Esophagus (tissue), 2 donors: ENCODE data around the gene ARPC4. TPM values are rescaled to one million over a fixed set of nuclear protein-coding genes. Genes with fewer than 3 reads are reported as not detected.

Source experiments
- H3K27ac ChIP-seq, 2 donors: one replicate each; pipeline ENCODE4 v1.5.1; 2013; ENCODE audit warnings: low read depth in 2 of 2, mild to moderate bottlenecking in 2 of 2, inconsistent platforms in 1 of 2, low read length in 1 of 2, moderate library complexity in 1 of 2
- H3K27me3 ChIP-seq, 2 donors: one replicate each; pipeline ENCODE4 v1.6.1; 2013; ENCODE audit warnings: low read length in 2 of 2, control low read depth in 1 of 2, mild to moderate bottlenecking in 1 of 2; ENCODE audit not compliant: insufficient read depth in 2 of 2, control insufficient read depth in 1 of 2
- H3K36me3 ChIP-seq, 2 donors: one replicate each; pipeline ENCODE4 v1.6.1; 2013; ENCODE audit warnings: low read length in 1 of 2; ENCODE audit not compliant: control insufficient read depth in 2 of 2, insufficient read depth in 2 of 2
- H3K4me1 ChIP-seq, 2 donors: one replicate each; pipeline ENCODE4 v1.6.1; 2013; ENCODE audit warnings: low read length in 1 of 2; ENCODE audit not compliant: control insufficient read depth in 2 of 2, insufficient read depth in 2 of 2
- H3K4me3 ChIP-seq, 2 donors: one replicate each; pipeline ENCODE4 v1.5.1; 2013; ENCODE audit warnings: low read length in 2 of 2, mild to moderate bottlenecking in 2 of 2, low read depth in 1 of 2, moderate library complexity in 1 of 2
- H3K9me3 ChIP-seq, 2 donors: one replicate each; pipeline ENCODE4 v1.6.1; 2013; ENCODE audit warnings: mild to moderate bottlenecking in 2 of 2, low read depth in 1 of 2, low read length in 1 of 2, moderate library complexity in 1 of 2; ENCODE audit not compliant: control insufficient read depth in 2 of 2, insufficient read depth in 1 of 2
- WGBS, 2 donors: extraction: QIAGEN DNeasy Blood & Tissue Kit; methylation state at CpG; one replicate each; pipeline ENCODE4 v1.1.7; 2013; 5-methylcytosine and 5-hydroxymethylcytosine counted together
- polyA plus RNA-seq, 2 donors: library from polyadenylated mRNA; stranded (reverse); fragments of 200-250 nt; gene quantifications; one replicate each; pipeline ENCODE4 v1.2.3, GENCODE V29; 2013
- donor health status: healthy with polysubstance abuse.
- donor health status: Bipolar disorder and iron deficiency.

ARPC4 gene
- polyA plus RNA-seq, 2 donors: 52.8 to 114 TPM

DNA sequence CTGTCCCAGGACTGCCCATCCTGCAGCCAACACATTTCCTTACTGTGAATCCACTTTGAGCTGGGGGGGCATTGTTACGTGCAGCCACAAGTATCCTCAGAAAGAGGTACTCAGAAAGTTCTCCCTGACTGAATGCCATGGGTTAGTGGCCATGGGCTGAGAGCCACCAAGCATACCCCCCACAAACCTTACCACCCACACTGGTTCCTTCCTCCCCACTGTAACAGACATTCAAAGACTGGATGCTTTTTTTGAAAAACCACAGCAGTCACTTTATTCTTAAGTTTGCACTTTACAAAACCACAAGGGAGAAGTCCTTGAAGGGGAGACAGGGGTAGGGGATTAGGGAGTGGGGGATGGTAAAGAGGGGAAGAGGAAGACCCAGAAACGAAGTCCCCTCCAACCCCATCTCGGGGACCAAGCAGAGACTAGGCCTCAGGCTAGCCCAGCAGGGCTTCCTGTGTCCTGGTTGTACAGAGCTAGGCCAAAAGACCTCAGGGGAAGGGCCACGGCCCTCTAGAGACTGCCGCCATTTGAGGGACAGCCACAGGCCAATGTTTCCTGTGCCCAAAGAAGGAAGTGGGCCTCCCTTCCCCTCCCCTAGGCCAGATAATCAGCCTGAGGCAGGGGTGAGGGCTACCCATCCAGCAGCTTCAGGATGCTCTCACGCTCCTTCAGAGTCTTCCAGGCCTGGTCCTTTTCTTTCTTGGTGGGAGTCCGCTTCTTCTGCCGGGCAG, 13.0 kb upstream of the ARPC4 start:
- Histone ChIP-seq H3K27me3 (no peaks in the 10 kb centered on the region), H3K4me1 (no peaks in the 10 kb centered on the region), H3K4me3 (no peak overlapping the region), H3K36me3 (peaks cover 0 to 11% of the 10 kb centered on the region in 2 donors), H3K27ac (peak overlapping the region in 1 of 2 donors; percentile 42), H3K9me3 (no peaks in the 10 kb centered on the region)
- WGBS, 2 donors: 68 to 74% methylated on average over 8 of the region's 8 CpGs

DNA sequence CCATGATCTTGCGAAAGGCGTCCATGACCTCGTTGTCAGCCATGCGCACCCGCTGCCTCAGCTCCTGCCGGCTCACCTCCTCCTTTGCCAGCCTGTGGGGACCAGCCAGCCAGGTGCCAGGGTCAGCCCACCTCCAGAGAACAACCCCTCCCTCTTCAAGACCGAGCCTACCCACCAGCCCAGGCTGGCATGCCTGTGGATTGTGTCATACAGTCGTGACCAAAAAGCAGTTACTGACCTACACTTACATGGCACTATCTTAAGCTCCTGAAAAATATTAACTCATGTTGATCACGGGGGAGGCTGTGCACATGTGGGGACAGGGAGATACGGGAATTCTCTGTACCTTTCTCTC, 12.4 kb upstream of the ARPC4 start:
- Histone ChIP-seq H3K4me3 (no peak overlapping the region), H3K27ac (peak overlapping the region in 1 of 2 donors; percentile 42), H3K36me3 (peaks cover 0 to 11% of the 10 kb centered on the region in 2 donors), H3K4me1 (no peaks in the 10 kb centered on the region), H3K27me3 (no peaks in the 10 kb centered on the region), H3K9me3 (no peaks in the 10 kb centered on the region)
- 79 to 80% methylated on average over 10 of the region's 10 CpGs for WGBS, 2 donors

DNA sequence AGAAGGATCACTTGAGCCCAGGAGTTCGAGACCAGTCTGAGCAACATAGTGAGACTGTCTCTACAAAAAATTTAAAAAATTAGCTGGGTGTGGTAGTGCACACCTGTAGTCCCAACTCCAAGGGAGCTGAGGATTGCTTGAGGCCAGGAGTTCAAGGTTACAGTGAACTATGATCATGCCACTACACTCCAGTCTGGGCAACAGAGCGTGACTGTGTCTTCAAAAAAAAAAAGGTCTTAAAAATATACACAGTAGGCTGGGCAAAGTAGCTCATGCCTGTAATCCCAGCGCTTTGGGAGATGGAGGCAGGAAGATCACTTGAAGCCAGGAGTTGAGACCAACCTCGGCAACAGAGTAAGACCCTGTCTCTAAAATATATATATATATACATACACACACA, 12.0 kb upstream of the ARPC4 start:
- Histone ChIP-seq H3K36me3 (peaks cover 0 to 11% of the 10 kb centered on the region in 2 donors), H3K27me3 (no peaks in the 10 kb centered on the region), H3K4me3 (no peak overlapping the region), H3K27ac (no peak overlapping the region), H3K9me3 (no peaks in the 10 kb centered on the region), H3K4me1 (no peaks in the 10 kb centered on the region)
- WGBS, 2 donors: 80 to 90% methylated on average over 4 of the region's 4 CpGs

DNA sequence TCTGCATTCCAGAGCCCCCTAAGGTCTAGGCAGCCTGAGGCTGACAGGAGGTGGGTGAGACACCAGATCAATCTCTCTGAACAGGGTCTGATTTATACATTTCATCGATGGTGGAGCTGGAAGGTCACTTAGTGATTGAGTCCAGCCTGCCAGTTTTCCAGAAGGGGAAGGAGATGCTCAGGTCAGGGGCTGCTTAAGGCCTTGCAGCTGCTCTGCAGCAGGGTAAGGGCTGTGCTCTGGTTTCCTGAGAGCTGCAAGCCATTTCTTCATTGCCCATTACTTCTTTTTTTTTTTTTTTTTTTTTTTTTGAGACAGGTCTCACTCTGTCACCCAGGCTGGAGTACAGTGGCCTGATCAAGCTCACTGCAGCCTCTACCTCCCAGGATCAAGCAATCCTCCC, 11.3 kb upstream of the ARPC4 start:
- H3K4me1 ChIP-seq: no peaks in the 10 kb centered on the region
- H3K27me3 ChIP-seq: no peaks in the 10 kb centered on the region
- H3K9me3 ChIP-seq: no peaks in the 10 kb centered on the region
- H3K4me3 ChIP-seq: no peak overlapping the region
- H3K36me3 ChIP-seq: peaks cover 4 to 16% of the 10 kb centered on the region in 2 donors
- H3K27ac ChIP-seq: no peak overlapping the region
- WGBS, 2 donors: 71 to 79% methylated on average over 1 of the region's 1 CpG

DNA sequence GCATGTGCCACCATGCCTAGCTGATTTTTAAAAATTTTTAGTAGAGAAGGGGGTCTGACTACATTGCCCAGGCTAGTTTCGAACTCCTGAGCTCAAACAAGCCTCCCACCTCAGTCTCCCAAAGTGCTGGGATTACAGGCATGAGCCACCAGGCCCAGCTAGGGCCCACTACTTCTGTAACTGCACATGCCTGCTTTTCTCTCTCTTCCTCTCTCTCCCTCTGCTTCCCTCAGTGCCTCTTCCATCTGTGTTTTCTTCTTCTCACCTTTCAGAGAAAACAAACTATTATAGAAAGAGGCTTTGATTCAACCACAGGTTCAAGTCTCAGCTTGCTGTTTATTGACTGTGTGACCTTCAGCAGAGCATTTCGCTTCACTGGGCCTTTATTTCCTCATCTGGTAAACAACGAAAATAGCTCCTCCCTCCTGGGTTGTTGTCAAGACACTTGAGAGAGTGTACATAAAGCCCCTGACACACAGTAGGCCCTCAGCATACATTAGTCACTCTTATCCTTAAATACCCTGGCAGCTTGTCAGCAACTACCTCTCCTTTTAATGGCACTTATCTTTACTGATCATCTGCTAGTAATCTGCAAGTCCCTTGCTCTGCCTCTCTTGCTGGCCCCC, 10.8 kb upstream of the ARPC4 start:
- Histone ChIP-seq H3K9me3 (no peaks in the 10 kb centered on the region), H3K4me1 (no peaks in the 10 kb centered on the region), H3K36me3 (peaks cover 4 to 18% of the 10 kb centered on the region in 2 donors), H3K27me3 (no peaks in the 10 kb centered on the region), H3K4me3 (no peak overlapping the region), H3K27ac (no peak overlapping the region)
- 63 to 67% methylated on average over 3 of the region's 3 CpGs for WGBS, 2 donors

DNA sequence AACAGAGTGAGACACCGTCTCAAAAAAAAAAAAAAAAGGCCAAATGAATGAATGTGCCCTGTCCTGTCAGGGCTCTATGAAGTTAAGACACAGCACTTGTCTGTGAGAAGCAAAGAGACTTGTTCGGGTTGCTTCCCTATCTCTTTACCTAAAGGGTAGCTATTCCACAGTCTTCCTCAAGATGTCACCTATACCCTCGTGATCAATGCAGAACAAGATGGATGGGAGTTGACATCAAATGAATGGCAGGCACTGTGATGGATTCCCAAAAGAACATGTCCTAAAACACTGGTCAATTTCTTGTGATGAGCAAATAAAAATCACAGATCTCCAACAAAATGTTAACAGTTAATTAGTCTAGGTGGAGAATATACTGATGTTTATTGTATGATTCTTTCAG, 10.1 kb upstream of the ARPC4 start:
- Histone ChIP-seq H3K27me3 (no peaks in the 10 kb centered on the region), H3K9me3 (no peaks in the 10 kb centered on the region), H3K36me3 (peaks cover 4 to 20% of the 10 kb centered on the region in 2 donors), H3K27ac (no peak overlapping the region), H3K4me1 (no peaks in the 10 kb centered on the region), H3K4me3 (no peak overlapping the region)
- WGBS, 2 donors: 34 to 37% methylated on average over 3 of the region's 3 CpGs

DNA sequence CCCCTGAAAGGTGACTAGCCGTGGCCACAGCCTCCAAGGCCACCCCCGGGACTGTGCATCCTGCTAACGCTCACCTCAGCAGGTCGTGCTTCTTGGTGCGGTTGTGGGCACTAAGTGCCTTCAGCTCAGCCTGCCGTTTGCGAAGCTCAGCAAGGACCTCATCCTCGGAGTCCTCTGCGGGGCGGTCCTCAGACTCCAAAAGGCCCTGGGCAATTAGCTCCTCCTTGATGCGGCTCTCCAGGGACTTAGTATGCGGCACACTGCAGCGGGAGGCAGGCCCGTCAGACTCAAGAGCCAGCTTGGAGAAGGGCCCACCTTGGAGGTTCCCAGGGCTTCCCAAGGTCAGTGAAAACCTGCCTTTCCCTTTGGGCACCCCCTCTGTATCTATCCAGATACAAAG, 8.9 kb upstream of the ARPC4 start:
- Histone ChIP-seq H3K27ac (no peak overlapping the region), H3K4me3 (no peak overlapping the region), H3K9me3 (no peaks in the 10 kb centered on the region), H3K4me1 (no peaks in the 10 kb centered on the region), H3K36me3 (peaks cover 4 to 21% of the 10 kb centered on the region in 2 donors), H3K27me3 (no peaks in the 10 kb centered on the region)
- 92 to 94% methylated on average over 14 of the region's 14 CpGs for WGBS, 2 donors

DNA sequence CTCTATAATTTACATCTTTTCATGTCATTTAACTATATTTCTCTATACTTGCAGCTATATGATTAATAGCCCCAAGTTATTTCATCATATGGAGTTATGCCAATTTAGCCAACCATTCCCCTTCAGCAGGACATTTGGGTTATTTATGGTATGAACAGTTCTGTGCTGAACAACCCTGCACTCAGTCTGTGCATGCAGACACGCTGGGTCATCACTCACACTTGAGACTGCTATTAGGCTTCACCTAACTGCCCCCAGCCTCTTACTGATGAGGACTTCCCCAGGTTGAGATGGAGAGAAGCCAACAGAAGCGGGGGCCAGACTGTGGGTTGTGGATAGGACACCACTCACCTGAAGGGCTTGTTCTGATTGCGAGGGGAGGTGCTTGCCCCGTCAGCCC, 7.9 kb upstream of the ARPC4 start:
- WGBS, 2 donors: 93 to 95% methylated on average over 4 of the region's 4 CpGs
- H3K36me3 ChIP-seq: peaks cover 11 to 29% of the 10 kb centered on the region in 2 donors
- no peaks in the 10 kb centered on the region for H3K27me3 ChIP-seq
- no peaks in the 10 kb centered on the region for H3K4me1 ChIP-seq
- H3K4me3 ChIP-seq: no peak overlapping the region
- no peak overlapping the region for H3K27ac ChIP-seq
- no peaks in the 10 kb centered on the region for H3K9me3 ChIP-seq

DNA sequence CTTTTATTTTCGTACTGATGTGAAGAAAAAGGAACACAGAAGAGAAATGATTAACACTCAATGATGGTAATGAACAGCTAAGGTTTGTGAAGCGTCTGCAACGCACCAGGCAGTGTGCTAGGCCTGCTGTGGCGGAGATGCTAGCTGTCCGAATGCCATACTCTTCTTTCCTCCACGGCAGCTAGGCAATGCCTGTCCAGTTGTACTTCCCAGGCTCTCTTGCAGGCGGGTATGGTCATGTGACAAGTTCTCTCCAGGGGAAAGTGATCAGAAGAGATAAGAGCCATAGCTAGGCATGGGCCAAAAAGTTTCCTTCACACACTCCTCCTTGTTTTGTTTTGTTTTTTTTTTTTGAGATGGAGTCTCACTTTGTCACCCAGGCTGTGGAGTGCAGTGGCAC, 7.3 kb upstream of the ARPC4 start:
- H3K4me3 ChIP-seq: no peak overlapping the region
- H3K9me3 ChIP-seq: no peaks in the 10 kb centered on the region
- peaks cover 11 to 23% of the 10 kb centered on the region in 2 donors for H3K36me3 ChIP-seq
- no peaks in the 10 kb centered on the region for H3K4me1 ChIP-seq
- no peak overlapping the region for H3K27ac ChIP-seq
- WGBS, 2 donors: 82 to 84% methylated on average over 7 of the region's 7 CpGs
- H3K27me3 ChIP-seq: no peaks in the 10 kb centered on the region
